22Rv1 (cell line): ENCODE results near the gene TRMT2B.

Experiments used
- H3K27ac ChIP-seq: fragments of 450-650 bp; 2 replicates; pipeline ENCODE4 v1.5.1; 2017
- CTCF ChIP-seq: fragments of 450-650 bp; IDR thresholded peaks from 2 replicates; pipeline ENCODE4 v1.5.1; 2017; ENCODE audit warnings: mild to moderate bottlenecking
- ZFX ChIP-seq: fragments of 450-650 bp; IDR thresholded peaks from 2 replicates; pipeline ENCODE4 v1.6.1; 2017; ENCODE audit warnings: antibody characterized with exemption, borderline replicate concordance

The TRMT2B gene

GRCh38 chrX:101051549-101052302 lies at the start of gene TRMT2B:
Gene TRMT2B (minus strand): TSS chrX:101052111. CDS start chrX:101042289, 9,822 bp downstream.
- H3K27ac ChIP-seq, result peak within 1 kb of the TSS; percentile 85
- no peak for TF ChIP-seq CTCF
- TF ChIP-seq ZFX, result no peak

GRCh38 chrX:101097546-101098453 lies 45.9 kb upstream of the TRMT2B start, which contains the start of gene CENPI:
Gene CENPI (plus strand): TSS chrX:101098204. CDS start chrX:101101071, 2,867 bp downstream.
- TF ChIP-seq ZFX (no peak), CTCF (no peak)

GRCh38 chrX:101091817-101092216 lies 39.9 kb upstream of the TRMT2B start:
- no peak for TF ChIP-seq ZFX
- no peak for TF ChIP-seq CTCF
- H3K27ac ChIP-seq, result no peak overlapping the region

More at GRCh38 chrX:101097546-101098453, 45.9 kb upstream of the TRMT2B start, which contains the start of gene CENPI:
- H3K27ac ChIP-seq, result peak within 1 kb of the TSS; percentile 41

- TF ChIP-seq CTCF (no peak), ZFX (no peak)
- H3K27ac ChIP-seq, result no peak overlapping the region
Observed at GRCh38 chrX:101081231-101081630, 29.3 kb upstream of the TRMT2B start.

- no peak overlapping the region for H3K27ac ChIP-seq
- no peak for TF ChIP-seq CTCF
- TF ChIP-seq ZFX, result no peak
Observed at GRCh38 chrX:101080326-101081124, 28.6 kb upstream of the TRMT2B start.

- TF ChIP-seq ZFX, result no peak
- TF ChIP-seq CTCF, result no peak
- no peak overlapping the region for H3K27ac ChIP-seq
Observed at GRCh38 chrX:101079736-101080270, 27.9 kb upstream of the TRMT2B start.
